IPS-NIHi11 (cell line): Measurements from ENCODE around the gene ARNT2.

Experiments used
- DNase-seq: peaks from one replicate; pipeline ENCODE4 v3.0.0; 2012; ENCODE audit warnings: mixed read lengths, low spot score

The ARNT2 gene

GRCh38 chr15:80514071-80514780, 110.0 kb downstream of the ARNT2 start:
- DNase-seq, result no peak

GRCh38 chr15:80517290-80517689, 113.1 kb downstream of the ARNT2 start:
- DNase-seq, result no peak

- no peak for DNase-seq
Observed at GRCh38 chr15:80518522-80518921, 114.3 kb downstream of the ARNT2 start.

- no peak for DNase-seq
Observed at GRCh38 chr15:80523746-80524145, 119.6 kb downstream of the ARNT2 start.

GRCh38 chr15:80525853-80526252, 121.7 kb downstream of the ARNT2 start:
- no peak for DNase-seq

- no peak for DNase-seq
Observed at GRCh38 chr15:80526556-80527340, 122.6 kb downstream of the ARNT2 start.

- DNase-seq, result no peak
Observed at GRCh38 chr15:80527406-80527805, 123.2 kb downstream of the ARNT2 start.

- no peak for DNase-seq
Observed at GRCh38 chr15:80527961-80528360, 123.8 kb downstream of the ARNT2 start.

GRCh38 chr15:80530737-80531365, 126.7 kb downstream of the ARNT2 start:
- DNase-seq, result no peak

- no peak for DNase-seq
Observed at GRCh38 chr15:80531388-80531787, 127.2 kb downstream of the ARNT2 start.

GRCh38 chr15:80531796-80532195, 127.6 kb downstream of the ARNT2 start:
- no peak for DNase-seq

GRCh38 chr15:80533790-80534333, 129.7 kb downstream of the ARNT2 start:
- no peak for DNase-seq

GRCh38 chr15:80536231-80536630, 132.0 kb downstream of the ARNT2 start:
- DNase-seq, result no peak

GRCh38 chr15:80536716-80537115, 132.5 kb downstream of the ARNT2 start:
- DNase-seq, result no peak

GRCh38 chr15:80545078-80545477, 140.9 kb downstream of the ARNT2 start:
- no peak for DNase-seq

GRCh38 chr15:80547264-80547663, 143.1 kb downstream of the ARNT2 start:
- DNase-seq, result no peak

GRCh38 chr15:80549191-80549590, 145.0 kb downstream of the ARNT2 start:
- no peak for DNase-seq

- DNase-seq, result no peak
Observed at GRCh38 chr15:80549654-80550053, 145.5 kb downstream of the ARNT2 start.

GRCh38 chr15:80550219-80550907, 146.2 kb downstream of the ARNT2 start:
- DNase-seq, result no peak

- no peak for DNase-seq
Observed at GRCh38 chr15:80550908-80551260, 146.7 kb downstream of the ARNT2 start.

GRCh38 chr15:80551348-80551747, 147.2 kb downstream of the ARNT2 start:
- no peak for DNase-seq

GRCh38 chr15:80554560-80554959, 150.4 kb downstream of the ARNT2 start:
- DNase-seq, result no peak
